HG03280 (cell line): ENCODE measurements around the gene SNCAIP.

Experiments
- ATAC-seq: cut with Tn5 transposase; IDR thresholded peaks from one replicate; pipeline ENCODE4 v1.9.1; 2021; ENCODE audit warnings: mild to moderate bottlenecking, moderate library complexity; ENCODE audit not compliant: unreplicated experiment

SNCAIP gene

DNA sequence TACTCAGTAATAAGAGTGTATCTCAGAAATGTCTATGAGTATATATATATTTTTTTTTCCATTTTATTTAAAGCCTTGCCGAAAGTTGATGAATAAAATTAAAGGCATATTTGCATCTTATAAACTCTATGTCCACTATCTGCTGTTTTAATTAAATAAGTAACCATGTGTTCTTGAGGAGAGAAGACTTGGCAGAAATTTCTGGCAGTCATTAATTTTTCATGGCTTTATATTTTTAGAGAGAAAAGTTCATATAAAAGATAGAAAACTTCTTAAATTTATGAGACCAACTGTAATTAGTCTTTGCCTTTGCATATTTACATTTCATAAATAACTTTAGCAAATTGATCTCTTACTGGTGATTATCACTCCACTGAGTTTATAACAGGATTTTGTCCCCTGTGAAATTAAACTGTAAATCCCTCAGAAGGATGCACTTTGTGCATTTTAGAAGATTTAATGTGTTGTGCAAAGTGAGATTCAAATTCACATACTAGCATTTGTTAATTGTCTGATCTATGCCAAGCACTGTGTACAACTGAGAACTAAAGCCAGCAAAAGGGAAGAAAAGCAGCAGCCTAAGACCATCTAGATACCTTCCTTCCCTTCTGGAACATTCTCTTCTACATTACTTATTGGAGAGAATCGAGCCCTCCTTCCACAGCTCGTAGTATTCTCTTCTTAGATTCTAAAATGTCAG is 108.7 kb downstream of the SNCAIP start:
- no peak for ATAC-seq

DNA sequence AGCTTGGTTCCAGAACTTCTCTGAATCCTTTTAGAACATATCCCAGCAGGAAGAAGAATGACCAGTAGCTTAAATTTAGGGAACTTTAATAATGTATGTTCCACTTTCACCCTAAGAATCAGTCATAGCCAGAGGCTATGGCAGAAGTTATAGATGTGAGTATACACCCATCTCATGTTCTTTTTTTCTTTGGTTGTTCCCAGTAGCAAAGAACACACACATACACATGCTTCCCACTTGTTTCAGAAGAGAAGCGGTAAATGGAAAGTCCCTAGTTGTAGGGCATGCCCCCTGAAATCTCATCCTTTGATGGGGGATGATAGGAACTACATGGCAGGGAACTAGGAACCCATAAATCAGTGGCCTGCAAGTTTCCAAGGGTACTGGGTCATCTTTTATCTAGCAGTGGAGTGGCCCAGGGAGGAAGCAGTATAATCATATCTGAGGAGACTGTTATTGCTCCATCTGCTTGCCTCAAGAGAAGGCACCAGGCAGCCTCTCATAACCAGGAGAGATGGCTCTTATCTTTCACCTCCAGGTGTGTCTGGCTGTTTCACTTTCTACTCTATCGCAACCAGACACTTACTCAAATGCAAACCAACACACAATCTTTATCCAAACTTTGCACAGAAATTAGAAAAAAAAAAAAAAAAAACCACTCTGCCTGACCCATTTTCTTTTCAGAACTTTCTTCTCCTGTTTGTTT is 109.5 kb downstream of the SNCAIP start:
- peak; percentile 85 for ATAC-seq

DNA sequence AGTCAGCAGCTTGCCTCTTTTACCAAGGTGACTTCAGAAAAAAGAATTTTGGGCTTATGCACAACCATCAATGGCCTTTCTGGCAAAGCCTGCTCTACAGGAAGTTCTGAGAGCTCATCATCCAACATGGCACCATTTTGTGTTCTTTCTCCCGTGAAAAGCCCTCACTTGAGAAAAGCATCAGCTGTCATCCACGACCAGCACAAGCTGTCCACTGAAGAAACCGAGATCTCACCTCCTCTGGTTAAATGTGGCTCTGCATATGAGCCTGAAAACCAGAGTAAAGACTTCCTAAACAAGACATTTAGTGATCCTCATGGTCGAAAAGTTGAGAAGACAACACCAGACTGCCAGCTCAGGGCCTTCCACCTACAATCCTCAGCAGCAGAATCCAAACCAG is 111.2 kb downstream of the SNCAIP start:
- no peak for ATAC-seq

DNA sequence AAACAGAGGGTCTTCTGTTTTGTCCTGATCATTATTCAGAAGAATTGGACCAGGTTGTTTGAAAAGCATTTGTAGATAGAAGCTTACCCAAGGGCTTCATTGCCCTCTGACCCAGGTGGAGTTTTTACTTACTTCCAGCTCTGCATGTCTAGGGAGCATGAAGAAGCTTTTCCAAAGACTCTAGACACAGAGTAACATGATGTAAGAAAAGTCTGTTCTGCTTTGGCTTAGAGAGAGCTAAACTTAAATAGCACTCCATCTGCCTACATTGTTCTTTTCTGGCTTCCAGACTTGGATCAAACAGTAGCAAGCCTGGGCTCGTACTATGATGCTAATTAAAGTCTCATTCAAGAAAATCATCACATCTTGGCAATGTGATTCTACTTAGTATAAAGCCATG is 112.1 kb downstream of the SNCAIP start:
- ATAC-seq: no peak

DNA sequence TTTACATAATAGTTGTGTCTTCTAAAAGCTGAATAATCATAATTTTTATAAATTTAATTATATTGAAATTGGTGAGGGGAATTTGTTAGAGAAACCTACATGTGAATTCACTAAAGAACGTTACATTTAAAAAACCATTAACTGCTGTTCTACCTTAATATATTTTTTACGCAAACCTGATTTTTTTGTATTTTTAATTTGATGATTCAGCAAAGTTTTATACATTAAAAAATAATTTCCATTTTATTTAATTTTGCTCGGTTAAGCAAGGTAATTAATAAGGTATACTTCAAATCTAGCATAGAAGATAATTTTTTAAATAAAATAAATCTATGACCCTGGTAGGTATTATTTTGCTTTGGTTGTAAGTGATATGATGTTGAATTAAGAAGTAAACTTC is 114.3 kb downstream of the SNCAIP start:
- no peak for ATAC-seq

DNA sequence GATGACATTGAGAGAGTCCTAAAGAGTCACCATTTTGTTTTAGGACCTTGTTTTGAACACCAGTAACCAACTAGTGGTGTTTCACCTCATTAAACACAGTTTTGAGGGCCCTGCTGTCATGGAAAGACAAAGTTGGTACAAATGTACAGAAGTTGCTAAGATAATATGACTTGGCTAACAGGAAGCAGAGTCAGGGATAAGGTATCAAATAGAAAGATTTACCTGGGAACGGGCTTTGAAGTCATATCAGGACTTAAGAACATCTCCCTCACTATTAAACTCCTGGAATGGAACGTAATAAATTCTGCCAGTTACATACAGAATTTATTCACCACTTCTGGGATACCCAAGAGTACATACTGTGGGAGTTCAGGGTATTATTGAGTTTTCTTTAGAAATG is 115.6 kb downstream of the SNCAIP start:
- no peak for ATAC-seq

DNA sequence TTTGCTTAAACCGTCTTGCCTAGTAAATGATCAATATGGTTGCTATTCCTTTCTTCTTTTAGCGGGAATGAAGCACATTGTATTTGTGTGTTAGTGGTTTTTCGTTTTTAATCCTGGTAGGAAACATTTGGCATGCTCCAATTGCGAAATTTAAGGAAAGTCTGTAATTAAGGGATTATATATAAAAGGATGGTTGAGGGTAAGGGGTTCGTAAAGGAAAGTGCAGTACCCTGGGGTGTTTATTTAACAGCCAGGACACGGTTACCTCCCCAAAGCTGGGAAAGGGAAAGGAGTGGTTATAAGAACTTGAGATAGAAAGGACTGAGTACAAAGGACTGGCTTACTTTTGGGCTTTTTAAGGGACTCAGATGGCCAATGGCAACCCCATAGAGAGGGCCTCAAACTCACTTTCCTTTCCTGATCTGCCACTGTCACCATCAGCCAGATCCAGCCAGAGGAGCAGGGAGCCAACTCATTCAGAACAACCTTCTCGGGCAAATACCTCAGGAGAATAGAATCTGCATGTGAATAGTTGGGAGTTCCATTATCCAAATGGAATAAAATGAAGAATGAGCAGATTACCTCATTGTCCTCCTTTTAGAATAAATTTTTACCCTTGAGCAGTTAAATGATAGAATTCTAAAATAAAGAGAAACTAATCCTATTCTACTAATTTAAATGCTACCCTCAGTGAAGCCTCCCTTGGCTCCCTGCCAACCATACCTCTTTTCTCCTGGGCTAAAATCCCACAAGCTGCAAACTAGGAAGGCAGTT is 117.7 kb downstream of the SNCAIP start:
- ATAC-seq: no peak

DNA sequence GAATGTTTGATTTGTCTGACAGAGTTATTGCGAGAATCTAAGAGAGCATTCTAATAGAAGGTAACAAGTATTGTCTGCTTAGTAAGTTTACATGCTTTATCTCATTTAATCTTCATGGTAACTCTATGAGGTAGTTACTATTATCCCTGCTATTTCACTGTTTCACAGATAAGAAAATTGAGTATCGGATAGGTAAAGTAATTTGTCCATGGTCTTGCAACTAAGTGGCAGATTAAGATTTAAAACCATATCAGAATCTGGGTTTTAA is 118.2 kb downstream of the SNCAIP start:
- no peak for ATAC-seq

DNA sequence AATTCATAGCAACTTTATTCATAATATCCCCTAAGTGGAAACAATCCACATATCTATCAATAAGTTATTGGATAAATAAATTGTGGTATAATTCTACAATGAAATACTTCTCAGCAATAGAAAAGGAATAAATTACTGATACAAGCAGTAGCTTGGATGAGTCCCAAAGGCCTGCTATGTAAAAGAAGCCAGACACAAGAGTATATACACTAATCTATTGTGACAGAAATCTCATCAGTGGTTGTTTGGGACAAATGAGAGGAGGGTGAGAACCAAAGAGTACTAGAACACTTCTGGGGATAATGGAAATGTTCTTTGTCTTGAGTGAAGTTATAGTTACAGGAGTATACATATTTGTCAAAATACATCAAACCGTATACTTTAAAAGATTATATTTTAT is 119.3 kb downstream of the SNCAIP start:
- ATAC-seq: no peak

DNA sequence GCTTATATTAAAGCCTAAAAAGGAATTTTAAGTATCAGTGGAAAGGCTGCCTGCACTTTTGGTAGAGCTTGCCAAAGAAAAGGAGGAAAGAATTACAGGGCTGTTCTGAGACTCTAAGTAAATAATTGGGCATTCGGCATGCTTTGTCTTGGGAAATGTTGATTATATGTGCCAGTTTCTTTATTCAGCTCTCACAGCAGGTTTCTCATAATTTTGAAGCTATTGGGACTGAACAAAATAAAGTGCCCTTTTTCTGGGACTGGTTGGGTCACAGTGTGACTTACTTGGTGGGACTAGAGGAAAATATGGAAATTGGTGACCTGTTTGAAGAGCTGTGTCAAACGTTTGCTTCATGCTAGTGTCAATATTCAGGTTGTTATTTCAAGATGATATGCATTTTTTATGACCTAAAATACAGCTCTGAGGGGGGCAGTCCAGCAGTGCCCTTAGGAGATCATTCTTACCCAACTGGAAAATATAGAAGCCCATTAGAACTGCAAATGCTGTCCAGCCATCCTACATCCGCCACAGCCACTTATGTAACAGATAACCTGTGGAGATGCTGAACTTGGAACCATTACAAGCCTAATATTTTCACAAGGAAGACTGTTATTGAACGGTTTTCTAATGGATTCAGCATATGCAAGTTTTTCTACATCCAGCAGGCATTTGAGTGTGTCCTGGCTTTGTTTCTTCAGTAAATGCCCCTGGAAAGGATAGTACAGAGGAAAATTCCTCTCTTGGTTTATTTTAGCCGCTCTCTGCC is 122.4 kb downstream of the SNCAIP start:
- ATAC-seq: no peak

DNA sequence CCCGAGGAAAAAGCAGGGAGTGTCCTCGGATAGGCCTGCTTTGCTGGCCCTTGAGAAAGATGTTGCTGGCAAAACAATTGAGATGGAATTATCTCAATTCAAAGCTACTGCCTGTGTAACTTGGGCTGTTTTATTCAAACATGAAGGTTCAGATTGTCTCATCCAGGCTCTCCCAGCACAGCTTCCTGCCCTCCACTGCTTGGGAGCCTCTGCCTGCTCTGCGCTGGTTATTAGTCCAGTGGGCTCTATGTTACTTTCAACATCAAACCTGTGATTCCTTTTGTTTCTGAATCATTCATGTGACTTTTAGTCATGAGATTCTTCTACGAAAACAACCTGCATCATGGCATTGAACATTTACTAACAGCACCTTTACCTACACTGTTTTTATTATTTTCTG is 123.2 kb downstream of the SNCAIP start:
- no peak for ATAC-seq

DNA sequence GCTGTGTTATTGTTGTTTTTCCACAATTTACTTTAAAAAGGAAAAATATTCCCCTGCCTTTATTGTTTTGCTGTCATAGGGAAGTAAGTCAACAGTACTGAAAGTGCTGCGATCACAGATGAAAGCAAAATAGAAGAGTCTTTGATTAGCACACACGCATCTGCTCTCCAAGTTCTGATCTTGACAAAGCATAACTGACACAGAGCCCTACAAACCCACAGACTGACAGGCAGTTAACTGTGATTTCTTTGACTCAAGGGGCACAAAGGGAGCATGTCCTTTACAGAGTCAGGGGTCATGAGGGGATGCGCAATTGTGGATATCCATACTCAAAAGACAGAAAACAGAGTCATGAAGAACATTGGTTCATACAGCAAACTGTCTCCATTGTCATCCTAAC is 123.7 kb downstream of the SNCAIP start:
- no peak for ATAC-seq

DNA sequence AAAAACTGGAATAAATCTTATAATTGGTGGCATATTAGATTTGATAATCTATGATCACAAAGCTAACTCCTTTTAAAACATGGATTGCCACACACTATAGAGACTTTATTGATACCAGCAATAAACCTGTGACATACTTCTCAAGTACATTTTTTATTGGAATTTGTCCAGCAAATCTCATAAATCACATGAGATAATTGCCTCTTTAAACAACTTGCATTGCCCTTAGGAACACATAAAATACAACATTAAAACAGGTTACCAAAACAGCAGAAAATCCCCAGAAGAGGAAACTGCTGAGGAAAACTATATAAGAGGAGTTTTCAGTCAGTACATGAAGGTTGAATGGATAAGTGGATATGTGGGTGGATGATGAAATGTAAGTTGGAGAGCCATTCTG is 124.6 kb downstream of the SNCAIP start:
- ATAC-seq: no peak

DNA sequence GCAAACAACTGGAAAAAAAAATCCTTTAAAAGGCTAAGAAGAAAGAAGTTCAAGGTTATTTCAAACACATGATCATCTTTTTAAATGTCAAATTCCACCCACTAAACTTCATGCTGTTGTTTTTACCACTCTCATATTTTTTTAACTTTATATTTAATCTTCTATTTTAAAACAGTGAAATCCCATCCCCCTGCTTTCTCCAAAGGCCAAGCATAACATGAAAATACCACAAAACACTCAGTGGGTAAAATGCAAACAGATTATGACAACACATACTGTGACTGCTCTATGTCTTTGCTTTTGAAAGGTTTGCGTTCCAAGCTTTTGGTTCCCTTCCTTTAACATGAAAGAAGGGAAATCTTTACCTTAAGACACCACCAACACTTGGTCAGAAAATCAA is 127.6 kb downstream of the SNCAIP start:
- no peak for ATAC-seq

DNA sequence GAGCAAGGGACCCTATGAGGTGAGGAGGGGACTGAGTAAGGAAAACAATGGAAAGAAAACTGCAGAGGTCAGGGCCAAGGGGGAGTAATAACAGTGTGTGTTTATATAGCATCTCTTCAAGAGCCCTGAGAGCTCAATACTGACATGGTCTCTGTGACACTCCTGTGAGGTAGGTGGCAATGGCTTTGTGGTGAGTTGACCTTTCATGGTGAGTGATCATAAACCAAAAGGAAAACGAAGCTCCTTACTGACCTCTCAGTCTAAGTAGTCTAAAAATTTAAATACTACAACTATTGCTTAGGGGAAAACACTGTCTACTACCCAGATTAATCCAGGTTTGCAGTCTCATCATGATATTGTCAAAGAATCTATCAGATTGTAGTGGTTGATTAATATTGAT is 130.9 kb downstream of the SNCAIP start:
- no peak for ATAC-seq

DNA sequence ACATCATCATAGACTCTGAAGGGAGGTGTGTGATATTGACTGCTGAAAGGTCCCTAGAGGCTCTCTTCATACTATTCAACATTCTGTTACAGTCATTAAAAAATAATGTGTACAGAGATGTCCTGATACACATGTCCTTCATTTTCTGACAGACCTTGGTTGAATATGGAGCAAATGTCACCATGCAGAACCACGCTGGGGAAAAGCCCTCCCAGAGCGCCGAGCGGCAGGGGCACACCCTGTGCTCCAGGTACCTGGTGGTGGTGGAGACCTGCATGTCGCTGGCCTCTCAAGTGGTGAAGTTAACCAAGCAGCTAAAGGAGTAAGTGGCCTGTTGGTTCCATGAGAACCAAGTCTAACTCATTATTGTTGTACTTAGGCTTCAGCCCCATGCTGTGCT is 132.4 kb downstream of the SNCAIP start:
- ATAC-seq: no peak

DNA sequence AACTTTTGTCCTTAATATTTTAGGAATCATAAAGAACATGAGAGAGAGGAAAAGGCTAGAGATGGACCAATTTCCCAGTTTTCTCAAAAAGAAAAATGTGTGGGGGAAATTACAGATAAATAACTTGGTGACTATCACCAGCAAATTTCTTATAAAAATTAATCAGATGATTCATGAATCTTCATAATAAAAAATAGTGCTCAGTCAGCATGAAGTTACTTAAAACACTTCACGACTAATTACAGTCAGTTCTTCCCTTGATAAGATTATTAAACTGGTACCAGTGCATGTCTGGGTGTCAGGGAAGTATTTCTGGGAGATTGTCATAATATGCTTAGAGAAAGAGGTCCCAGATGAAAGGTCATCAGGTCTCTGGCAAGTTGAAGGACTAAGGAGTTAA is 133.0 kb downstream of the SNCAIP start:
- no peak for ATAC-seq

DNA sequence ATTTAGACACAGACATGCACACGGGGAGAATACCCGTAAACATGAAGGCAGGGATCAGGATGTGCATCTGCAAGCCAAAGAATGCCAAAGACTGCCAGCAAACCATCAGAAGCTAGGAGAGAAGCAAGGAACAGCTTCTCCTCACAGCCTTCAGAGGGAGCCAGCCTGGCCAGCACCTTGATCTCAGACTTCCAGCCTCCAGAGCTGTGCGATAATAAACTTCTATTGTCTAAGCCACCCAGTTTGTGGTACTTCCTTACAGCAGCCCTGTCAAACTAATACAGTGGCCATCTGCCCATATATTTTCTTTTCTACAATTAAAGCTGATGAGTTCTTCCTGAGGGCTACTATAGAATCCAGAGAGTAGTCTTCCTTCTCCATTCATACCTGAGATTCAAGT is 135.0 kb downstream of the SNCAIP start:
- no peak for ATAC-seq

DNA sequence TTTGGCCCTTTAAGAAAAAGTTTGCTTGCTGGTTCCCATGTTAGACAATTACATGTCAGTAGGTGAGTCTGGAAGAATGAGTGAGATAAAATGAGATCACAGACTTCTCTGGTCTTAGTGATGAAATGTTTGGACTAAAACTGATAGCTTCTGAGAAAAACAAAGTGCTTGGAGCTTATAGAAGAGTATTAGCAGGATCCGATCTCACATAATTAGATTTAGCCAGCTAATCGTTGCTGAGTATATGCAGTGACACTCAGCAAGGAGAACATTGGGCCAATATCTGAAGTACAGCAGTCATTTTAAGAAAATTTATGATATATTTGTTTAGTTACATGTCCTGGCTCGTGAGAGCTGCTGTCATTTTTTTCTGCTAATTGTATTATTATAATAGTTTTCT is 135.8 kb downstream of the SNCAIP start:
- no peak for ATAC-seq

DNA sequence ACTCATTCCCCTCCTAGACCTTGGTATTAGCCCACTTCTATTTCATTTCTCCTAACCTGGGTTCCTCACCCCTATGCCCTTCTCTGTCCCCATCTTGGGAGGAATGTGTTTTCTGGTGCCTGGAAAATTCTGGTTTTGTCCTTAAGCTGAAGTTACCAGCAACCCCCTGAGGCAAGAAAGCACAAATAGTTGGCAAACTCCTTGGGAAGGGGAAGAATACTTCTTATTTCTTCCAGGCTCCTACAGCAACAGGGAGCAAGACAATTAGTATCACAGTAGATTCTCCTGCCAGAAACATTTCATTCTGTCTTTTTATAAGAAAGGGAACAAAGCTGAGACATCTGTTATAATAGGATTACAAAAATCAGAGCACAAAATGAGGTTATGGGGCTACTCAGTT is 142.5 kb downstream of the SNCAIP start:
- ATAC-seq: no peak

DNA sequence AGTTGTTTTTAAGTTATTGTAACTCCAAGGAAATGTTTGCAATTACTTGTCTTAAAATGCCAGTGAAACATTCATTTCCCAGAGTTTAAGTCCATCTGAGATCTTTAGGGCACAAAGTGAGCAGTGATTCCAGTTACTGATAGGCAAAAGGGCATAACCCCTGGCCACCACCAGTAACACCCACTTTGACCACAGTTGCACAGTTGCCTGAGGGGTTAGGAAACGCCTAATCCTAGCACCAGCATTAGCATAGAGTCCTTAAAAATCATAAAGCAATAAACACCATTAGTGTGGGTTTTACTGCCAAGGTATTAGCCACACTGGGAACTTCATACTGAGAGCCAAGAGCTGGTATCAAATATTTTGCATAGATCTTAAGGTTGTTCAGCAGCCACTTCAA is 143.9 kb downstream of the SNCAIP start:
- ATAC-seq: no peak
